GM12878 (cell line): ENCODE measurements around the gene PREX1. TPM values are rescaled to one million over a fixed set of nuclear protein-coding genes. Genes with fewer than 3 reads are reported as not detected.
A peak's percentile ranks its signal among the peaks of the same experiment; 100 is the strongest.

Experiments used
- ASH2L ChIP-seq: fragments of 300-600, 200-600 bp; sonication (generic); IDR thresholded peaks from 2 replicates; pipeline ENCODE4 v1.6.1; 2017; ENCODE audit warnings: low read depth, mild to moderate bottlenecking, borderline replicate concordance
- BACH1 ChIP-seq: fragments of 450-650 bp; IDR thresholded peaks from 2 replicates; pipeline ENCODE4 v1.6.1; 2017; ENCODE audit warnings: mild to moderate bottlenecking, borderline replicate concordance
- CBX5 ChIP-seq: sonication (generic); IDR thresholded peaks from 2 replicates; pipeline ENCODE4 v1.6.1; 2016; ENCODE audit warnings: low read depth, moderate library complexity, mild to moderate bottlenecking, inconsistent platforms
- CHD1 ChIP-seq: IDR thresholded peaks from 2 replicates; pipeline ENCODE4 v1.6.1; 2012; ENCODE audit warnings: low read depth, low read length, improper control_type of control experiment
- JUND ChIP-seq: IDR thresholded peaks from 2 replicates; pipeline ENCODE4 v1.6.1; 2012; ENCODE audit warnings: low read depth, mild to moderate bottlenecking, low read length, improper control_type of control experiment, moderate library complexity
- NFXL1 ChIP-seq: fragments of 450-650 bp; IDR thresholded peaks from 2 replicates; pipeline ENCODE4 v1.6.1; 2017; ENCODE audit warnings: antibody characterized with exemption, mild to moderate bottlenecking, borderline replicate concordance
- PML ChIP-seq: IDR thresholded peaks from 2 replicates; pipeline ENCODE4 v1.6.1; 2012; ENCODE audit warnings: low read length, inconsistent platforms
- SMC3 ChIP-seq: IDR thresholded peaks from 2 replicates; pipeline ENCODE4 v1.6.1; 2011; ENCODE audit warnings: low read length, improper control_type of control experiment, borderline replicate concordance
- SREBF2 ChIP-seq: IDR thresholded peaks from 2 replicates; pipeline ENCODE4 v1.6.1; 2012; ENCODE audit warnings: mild to moderate bottlenecking, low read length
- polyA plus RNA-seq, 11 experiments: library from polyadenylated mRNA; depleted of rRNA in 4 of 11; unstranded in 6 of 11; stranded (reverse) in 5 of 11; fragments of >200 nt; fragmentation: Nextera tagmentation in 4 of 11; fragmentation: Illumina TruSeq in 1 of 11; extraction: Ambion mirVana in 4 of 11; extraction: Trizol in 1 of 11; gene quantifications; 1 replicate in 1 of 11; 2 replicates in 10 of 11; pipeline versions ENCODE4 v1.2.1 to v1.2.3, GENCODE V29; 2011 to 2016; ENCODE audit warnings: inconsistent platforms in 2 of 11, missing spikeins in 2 of 11, low read depth in 1 of 11
- total RNA-seq, 4 experiments: library from RNA; depleted of rRNA in 3 of 4; stranded (reverse); fragments of >200 nt in 3 of 4; fragmentation: Illumina TruSeq in 1 of 4; extraction: Trizol in 1 of 4; gene quantifications; 2 replicates each; pipeline versions ENCODE4 v1.2.1 to v1.2.3, GENCODE V29; 2013 to 2021
- TF ChIP-seq, protein P1 (sequence below): fragments of 450-650 bp; IDR thresholded peaks from 2 replicates; pipeline ENCODE4 v1.6.1; 2017; ENCODE audit warnings: mild to moderate bottlenecking, moderate library complexity
- TF ChIP-seq, protein P2 (sequence below): fragments of 450-650 bp; IDR thresholded peaks from 2 replicates; pipeline ENCODE4 v1.6.1; 2016; ENCODE audit warnings: mild to moderate bottlenecking, moderate library complexity, borderline replicate concordance
- TF ChIP-seq, protein P3 (sequence below): fragments of 450-650 bp; IDR thresholded peaks from 2 replicates; pipeline ENCODE4 v1.6.1; 2017; ENCODE audit warnings: borderline replicate concordance
- TF ChIP-seq, protein P4 (sequence below): fragments of 450-650 bp; IDR thresholded peaks from 2 replicates; pipeline ENCODE4 v1.6.1; 2017; ENCODE audit warnings: mild to moderate bottlenecking
- TF ChIP-seq, protein P5 (sequence below): IDR thresholded peaks from 2 replicates; pipeline ENCODE4 v1.6.1; 2011; ENCODE audit warnings: borderline replicate concordance, low read depth, mild to moderate bottlenecking, moderate library complexity, mixed read lengths, low read length; ENCODE audit not compliant: insufficient read depth; ENCODE audit errors: extremely low read length

Gene PREX1
- total and polyA plus RNA-seq, 10 of the 15 experiments (the other 5 are each of a cell fraction or from before 2014, with no cell fraction given) = 2.6 to 114 (median 38.9) TPM

DNA sequence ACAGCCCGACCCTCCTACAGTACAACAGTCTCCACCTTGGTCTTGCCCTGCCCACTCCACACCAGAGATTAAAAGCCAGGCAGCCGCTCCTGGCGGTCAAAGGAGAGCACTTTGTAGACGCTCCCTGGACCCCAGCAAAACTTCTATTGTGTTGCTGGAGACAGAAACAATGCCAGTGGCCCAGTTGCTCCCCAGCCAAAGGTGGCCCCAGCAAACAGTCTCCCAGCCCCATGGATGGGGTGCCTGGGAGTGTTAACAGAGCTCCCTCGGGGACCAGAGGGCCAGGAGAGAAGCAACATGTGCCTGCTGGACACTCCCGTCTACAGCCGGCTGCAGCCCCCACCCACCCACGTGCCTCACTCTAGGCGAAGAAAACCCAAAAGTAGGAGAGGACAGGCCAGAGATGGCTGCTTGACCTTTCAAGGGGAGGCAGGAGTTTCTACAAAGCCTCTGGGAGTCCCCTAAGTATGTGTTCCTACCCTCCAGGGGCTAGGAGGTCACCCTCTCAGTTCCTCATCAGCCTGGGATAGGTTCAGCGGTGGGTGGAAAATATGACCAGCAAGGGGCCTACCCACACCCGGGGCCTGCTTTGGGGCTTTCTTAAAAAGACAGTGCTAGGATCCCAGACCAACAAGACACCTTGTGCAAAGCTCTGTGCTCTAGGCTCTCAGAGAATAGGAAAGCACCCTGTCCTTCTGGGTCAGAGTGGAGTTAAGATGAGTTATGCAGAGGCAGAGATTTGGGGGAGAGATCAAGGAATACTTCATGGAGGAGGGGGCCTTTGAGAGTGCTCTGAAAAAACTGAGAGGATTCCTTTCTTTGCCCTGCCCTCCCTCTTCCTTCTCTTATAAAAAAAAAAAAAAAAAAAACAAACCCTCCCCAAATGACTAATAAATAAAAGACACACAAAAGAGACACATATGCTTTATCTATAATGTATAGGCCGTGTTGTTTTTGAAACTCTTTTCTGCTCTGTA lies 19.0 kb upstream of the PREX1 start (continued):
- TF ChIP-seq, protein P1, sequence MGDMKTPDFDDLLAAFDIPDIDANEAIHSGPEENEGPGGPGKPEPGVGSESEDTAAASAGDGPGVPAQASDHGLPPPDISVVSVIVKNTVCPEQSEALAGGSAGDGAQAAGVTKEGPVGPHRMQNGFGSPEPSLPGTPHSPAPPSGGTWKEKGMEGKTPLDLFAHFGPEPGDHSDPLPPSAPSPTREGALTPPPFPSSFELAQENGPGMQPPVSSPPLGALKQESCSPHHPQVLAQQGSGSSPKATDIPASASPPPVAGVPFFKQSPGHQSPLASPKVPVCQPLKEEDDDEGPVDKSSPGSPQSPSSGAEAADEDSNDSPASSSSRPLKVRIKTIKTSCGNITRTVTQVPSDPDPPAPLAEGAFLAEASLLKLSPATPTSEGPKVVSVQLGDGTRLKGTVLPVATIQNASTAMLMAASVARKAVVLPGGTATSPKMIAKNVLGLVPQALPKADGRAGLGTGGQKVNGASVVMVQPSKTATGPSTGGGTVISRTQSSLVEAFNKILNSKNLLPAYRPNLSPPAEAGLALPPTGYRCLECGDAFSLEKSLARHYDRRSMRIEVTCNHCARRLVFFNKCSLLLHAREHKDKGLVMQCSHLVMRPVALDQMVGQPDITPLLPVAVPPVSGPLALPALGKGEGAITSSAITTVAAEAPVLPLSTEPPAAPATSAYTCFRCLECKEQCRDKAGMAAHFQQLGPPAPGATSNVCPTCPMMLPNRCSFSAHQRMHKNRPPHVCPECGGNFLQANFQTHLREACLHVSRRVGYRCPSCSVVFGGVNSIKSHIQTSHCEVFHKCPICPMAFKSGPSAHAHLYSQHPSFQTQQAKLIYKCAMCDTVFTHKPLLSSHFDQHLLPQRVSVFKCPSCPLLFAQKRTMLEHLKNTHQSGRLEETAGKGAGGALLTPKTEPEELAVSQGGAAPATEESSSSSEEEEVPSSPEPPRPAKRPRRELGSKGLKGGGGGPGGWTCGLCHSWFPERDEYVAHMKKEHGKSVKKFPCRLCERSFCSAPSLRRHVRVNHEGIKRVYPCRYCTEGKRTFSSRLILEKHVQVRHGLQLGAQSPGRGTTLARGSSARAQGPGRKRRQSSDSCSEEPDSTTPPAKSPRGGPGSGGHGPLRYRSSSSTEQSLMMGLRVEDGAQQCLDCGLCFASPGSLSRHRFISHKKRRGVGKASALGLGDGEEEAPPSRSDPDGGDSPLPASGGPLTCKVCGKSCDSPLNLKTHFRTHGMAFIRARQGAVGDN = peak; percentile 98
- TF ChIP-seq SREBF2 (no peak), PML (peak; percentile 68; the same call in 1 of the 2 replicates), SMC3 (0 out of 2 replicates have a peak, but pooled peaks have one; percentile 32), JUND (peak; percentile 80; the same call in 1 of the 2 replicates), NFXL1 (no peak), ASH2L (peak; percentile 81; the same call in 1 of the 2 replicates), BACH1 (peak; percentile 88; the same call in 1 of the 2 replicates), CBX5 (peak; percentile 68; the same call in 1 of the 2 replicates), CHD1 (0 out of 2 replicates have a peak, but pooled peaks have one; percentile 35)
- TF ChIP-seq, protein P2, sequence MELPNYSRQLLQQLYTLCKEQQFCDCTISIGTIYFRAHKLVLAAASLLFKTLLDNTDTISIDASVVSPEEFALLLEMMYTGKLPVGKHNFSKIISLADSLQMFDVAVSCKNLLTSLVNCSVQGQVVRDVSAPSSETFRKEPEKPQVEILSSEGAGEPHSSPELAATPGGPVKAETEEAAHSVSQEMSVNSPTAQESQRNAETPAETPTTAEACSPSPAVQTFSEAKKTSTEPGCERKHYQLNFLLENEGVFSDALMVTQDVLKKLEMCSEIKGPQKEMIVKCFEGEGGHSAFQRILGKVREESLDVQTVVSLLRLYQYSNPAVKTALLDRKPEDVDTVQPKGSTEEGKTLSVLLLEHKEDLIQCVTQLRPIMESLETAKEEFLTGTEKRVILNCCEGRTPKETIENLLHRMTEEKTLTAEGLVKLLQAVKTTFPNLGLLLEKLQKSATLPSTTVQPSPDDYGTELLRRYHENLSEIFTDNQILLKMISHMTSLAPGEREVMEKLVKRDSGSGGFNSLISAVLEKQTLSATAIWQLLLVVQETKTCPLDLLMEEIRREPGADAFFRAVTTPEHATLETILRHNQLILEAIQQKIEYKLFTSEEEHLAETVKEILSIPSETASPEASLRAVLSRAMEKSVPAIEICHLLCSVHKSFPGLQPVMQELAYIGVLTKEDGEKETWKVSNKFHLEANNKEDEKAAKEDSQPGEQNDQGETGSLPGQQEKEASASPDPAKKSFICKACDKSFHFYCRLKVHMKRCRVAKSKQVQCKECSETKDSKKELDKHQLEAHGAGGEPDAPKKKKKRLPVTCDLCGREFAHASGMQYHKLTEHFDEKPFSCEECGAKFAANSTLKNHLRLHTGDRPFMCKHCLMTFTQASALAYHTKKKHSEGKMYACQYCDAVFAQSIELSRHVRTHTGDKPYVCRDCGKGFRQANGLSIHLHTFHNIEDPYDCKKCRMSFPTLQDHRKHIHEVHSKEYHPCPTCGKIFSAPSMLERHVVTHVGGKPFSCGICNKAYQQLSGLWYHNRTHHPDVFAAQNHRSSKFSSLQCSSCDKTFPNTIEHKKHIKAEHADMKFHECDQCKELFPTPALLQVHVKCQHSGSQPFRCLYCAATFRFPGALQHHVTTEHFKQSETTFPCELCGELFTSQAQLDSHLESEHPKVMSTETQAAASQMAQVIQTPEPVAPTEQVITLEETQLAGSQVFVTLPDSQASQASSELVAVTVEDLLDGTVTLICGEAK = peak; percentile 40; the same call in 1 of the 2 replicates
- TF ChIP-seq, protein P3, sequence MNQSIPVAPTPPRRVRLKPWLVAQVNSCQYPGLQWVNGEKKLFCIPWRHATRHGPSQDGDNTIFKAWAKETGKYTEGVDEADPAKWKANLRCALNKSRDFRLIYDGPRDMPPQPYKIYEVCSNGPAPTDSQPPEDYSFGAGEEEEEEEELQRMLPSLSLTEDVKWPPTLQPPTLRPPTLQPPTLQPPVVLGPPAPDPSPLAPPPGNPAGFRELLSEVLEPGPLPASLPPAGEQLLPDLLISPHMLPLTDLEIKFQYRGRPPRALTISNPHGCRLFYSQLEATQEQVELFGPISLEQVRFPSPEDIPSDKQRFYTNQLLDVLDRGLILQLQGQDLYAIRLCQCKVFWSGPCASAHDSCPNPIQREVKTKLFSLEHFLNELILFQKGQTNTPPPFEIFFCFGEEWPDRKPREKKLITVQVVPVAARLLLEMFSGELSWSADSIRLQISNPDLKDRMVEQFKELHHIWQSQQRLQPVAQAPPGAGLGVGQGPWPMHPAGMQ = no peak
- TF ChIP-seq, protein P4, sequence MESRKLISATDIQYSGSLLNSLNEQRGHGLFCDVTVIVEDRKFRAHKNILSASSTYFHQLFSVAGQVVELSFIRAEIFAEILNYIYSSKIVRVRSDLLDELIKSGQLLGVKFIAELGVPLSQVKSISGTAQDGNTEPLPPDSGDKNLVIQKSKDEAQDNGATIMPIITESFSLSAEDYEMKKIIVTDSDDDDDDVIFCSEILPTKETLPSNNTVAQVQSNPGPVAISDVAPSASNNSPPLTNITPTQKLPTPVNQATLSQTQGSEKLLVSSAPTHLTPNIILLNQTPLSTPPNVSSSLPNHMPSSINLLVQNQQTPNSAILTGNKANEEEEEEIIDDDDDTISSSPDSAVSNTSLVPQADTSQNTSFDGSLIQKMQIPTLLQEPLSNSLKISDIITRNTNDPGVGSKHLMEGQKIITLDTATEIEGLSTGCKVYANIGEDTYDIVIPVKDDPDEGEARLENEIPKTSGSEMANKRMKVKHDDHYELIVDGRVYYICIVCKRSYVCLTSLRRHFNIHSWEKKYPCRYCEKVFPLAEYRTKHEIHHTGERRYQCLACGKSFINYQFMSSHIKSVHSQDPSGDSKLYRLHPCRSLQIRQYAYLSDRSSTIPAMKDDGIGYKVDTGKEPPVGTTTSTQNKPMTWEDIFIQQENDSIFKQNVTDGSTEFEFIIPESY = peak; percentile 67; the same call in 1 of the 2 replicates
- TF ChIP-seq, protein P5, sequence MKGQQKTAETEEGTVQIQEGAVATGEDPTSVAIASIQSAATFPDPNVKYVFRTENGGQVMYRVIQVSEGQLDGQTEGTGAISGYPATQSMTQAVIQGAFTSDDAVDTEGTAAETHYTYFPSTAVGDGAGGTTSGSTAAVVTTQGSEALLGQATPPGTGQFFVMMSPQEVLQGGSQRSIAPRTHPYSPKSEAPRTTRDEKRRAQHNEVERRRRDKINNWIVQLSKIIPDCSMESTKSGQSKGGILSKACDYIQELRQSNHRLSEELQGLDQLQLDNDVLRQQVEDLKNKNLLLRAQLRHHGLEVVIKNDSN = peak; percentile 48
